OCI-M2 (cell line): ENCODE data around the gene ZSCAN5C.
A peak's percentile ranks its signal among the peaks of the same experiment; 100 is the strongest.
"Not testable (repeated sequence)": the region's sequence is repeated elsewhere in the genome, so short reads cannot be mapped to it uniquely, and the experiment has no call there.

Source experiments
- DNase-seq: peaks from one replicate; lab custom pipeline; 2025; ENCODE audit not compliant: unreplicated experiment; lab: John Stamatoyannopoulos, UW

Gene ZSCAN5C

GRCh38 chr19:56191711-56192110 is 10.4 kb upstream of the ZSCAN5C start:
- no peak for DNase-seq

DNA sequence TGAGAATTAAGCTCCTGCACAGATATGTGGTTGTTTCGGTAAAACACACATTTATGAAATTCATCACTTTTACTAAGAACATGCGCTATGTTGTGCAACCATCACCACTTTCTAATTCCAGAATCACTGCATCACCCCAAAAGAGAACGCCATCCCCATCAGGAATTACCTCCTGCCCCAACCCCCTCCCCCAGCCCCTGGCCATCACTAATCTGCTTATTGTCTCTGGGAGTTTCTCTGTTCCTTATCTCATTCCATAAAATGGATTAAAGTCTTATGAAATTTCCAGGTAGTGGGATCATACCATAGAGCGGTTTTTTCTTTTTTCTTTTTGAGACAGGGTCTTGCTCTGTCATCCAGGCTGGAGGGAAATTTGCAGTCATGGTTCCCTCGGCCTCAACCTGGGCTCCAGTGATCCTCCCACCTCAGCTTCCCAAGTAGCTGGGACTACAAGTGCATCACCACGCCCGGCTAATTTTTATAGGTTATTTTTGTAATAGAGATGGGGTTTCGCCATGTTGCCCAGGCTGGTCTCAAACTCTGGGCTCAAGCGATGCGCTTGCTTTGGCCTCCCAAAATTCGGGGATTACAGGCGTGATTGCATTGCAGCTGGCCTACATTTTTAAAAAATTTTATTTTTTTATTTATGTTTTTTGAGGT is 8.0 kb upstream of the ZSCAN5C start:
- no peak for DNase-seq

- DNase-seq = not testable (repeated sequence)
These were observed 4.4 kb upstream of the ZSCAN5C start, which contains the start of gene ZSCAN5B for GRCh38 chr19:56197646-56198045. Gene ZSCAN5B (minus strand): TSS chr19:56197783. CDS start chr19:56193052, 4,731 bp downstream.

DNA sequence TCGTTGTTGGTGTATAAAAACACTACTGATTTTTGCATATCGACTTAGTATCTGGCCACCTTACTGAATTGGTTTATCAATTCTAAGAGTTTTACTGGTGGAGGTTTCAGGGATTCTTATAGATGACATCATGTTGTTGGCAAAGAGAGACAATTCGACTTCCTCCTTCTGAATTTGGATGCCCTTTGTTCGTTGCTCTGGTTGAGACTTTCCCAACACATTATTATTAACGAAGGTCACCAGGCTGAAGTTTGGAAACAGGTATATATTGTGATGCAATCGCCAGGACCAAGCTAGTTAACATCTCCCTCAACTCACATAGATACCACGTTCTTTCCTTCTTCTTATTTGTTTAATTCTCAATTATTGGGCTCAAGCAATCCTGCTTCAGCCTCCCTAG is 2.4 kb upstream of the ZSCAN5C start:
- DNase-seq = no peak

GRCh38 chr19:56207581-56207980 is 5.5 kb downstream of the ZSCAN5C start:
- DNase-seq = not testable (repeated sequence)

GRCh38 chr19:56209091-56209490 is 7.0 kb downstream of the ZSCAN5C start:
- no peak for DNase-seq

- DNase-seq = not testable (repeated sequence)
These were observed 8.0 kb downstream of the ZSCAN5C start for GRCh38 chr19:56210036-56210435.

DNA sequence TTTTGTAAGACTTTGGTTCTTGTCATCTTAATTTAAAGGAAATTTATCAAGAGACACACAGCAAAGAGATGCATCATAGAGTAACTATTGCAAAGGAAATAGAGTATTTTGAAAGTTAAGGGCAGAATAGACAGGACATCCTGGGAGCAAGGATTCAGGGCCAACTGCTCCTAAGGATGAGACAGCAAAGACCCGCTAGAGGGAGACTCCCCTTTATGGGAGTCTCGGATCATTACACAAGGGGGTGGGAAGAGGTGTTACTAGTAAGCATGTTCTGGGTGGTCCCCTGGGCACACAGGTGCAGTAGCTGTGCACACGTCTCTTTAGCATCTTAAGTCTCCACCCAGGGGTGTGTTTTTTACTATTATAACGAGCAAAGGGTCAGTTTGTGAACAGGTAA is 9.6 kb downstream of the ZSCAN5C start:
- no peak for DNase-seq

GRCh38 chr19:56217039-56217949 is 15.2 kb downstream of the ZSCAN5C start:
- DNase-seq = no peak

GRCh38 chr19:56218961-56219360 is 16.9 kb downstream of the ZSCAN5C start:
- no peak for DNase-seq

GRCh38 chr19:56221442-56221841 is 19.4 kb downstream of the ZSCAN5C start:
- DNase-seq = not testable (repeated sequence)

DNA sequence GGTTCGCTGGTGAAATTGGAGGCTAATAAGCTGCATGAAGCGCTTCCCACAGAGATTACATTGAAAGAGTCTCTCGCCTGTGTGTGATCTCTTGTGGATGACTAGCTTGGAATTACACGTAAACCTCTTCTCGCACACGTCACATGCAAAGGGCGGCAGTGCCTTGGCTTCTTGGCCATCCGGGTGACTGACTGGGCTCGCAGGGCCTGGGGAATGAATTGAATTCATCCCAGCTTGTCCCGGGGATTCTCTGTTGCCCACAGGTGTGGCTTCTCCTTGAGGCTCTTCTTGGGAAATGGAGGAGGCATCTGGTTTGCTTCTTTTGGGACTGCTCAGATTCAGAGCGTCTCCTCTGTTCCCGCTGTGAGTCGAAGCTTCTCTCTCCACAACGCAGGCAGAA is 19.8 kb downstream of the ZSCAN5C start:
- DNase-seq = no peak

DNA sequence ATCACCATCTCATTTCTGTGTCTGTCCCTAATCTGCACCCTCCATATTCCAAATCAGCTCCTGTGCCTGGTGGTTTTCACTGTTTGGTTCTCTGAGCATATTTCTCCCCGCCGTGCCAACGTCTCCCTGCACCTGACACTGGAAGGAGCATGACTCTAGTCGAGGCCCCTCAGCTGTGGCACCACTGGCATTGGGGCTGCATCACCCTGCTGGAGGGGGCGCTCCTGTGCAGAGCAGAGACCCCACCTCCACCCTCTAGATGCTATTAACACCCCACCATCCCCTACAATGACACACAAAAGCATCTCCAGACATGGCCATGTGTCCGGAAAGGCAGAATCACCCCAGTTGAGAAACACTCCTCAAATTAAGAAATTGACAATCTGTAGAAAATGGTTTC is 20.8 kb downstream of the ZSCAN5C start:
- no peak for DNase-seq

DNA sequence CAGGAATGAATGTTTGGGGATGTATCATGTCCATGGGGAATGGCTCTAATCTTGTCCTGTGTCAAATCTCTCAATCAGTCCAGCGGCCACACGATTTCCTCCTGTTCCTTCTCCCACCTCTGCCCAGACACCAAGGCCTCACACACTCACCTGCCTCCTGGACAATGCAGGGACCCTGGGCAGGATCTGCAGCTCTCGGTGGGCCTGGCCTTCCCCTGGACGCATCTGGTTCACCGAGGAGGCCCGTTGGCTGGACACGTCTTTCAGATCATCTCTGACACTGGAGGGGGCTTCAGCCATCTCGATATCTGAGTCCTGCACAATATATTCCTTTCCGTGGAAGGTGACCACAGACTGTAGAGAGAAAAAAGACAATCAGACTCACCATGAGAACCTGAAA is 21.4 kb downstream of the ZSCAN5C start:
- no peak for DNase-seq

- no peak for DNase-seq
These were observed 43.2 kb downstream of the ZSCAN5C start for GRCh38 chr19:56245121-56245740.

DNA sequence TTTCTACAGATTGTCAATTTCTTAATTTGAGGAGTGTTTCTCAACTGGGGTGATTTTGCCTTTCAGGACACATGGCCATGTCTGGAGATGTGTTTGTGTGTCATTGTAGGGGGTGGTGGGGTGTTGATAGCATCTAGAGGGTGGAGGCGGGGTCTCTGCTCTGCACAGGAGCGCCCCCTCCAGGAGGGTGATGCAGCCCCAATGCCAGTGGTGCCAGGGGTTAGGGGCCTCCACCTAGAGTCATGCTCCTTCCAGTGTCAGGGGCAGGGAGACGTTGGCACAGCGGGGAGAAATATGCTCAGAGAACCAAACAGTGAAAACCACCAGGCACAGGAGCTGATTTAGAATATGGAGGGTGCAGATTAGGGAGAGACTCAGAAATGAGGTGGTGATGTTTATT is 43.7 kb downstream of the ZSCAN5C start:
- DNase-seq = not testable (repeated sequence)

DNA sequence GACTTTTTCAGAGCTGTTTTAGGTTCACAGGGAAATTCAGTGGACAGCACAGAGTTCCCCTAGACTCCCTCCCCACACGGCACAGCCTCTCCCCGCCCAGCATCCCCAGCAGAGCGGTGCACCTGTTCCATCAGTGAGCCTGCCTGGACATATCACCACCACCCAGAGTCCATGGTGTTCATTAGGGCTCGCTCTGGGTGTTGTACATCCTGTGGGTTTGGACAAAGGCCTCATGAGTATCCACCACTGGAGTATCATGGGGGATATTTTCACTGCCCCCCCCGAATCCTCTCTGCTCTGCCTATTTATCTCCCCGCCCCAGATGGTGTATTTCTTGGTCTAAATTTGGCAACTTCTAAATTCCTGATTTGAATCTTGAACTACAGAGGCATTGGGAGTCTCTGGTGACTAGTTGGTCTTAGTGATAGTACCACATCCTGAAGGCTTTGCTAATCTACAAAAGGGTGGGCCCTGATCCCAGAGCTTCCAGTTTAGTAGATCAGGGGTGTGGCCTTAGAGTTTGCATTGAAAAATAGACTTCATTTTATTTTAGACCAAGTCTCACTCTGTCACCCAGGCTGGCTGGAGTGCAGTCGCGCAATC is 46.8 kb downstream of the ZSCAN5C start:
- peak; percentile 29 for DNase-seq

- DNase-seq = no peak
These were observed 50.8 kb downstream of the ZSCAN5C start for GRCh38 chr19:56252699-56253422.

- peak; percentile 18 for DNase-seq
These were observed 51.7 kb downstream of the ZSCAN5C start for GRCh38 chr19:56253737-56254136.

- DNase-seq = no peak
These were observed 56.2 kb downstream of the ZSCAN5C start for GRCh38 chr19:56258272-56258671.
